HG03045 (cell line): ENCODE results near the gene KLHL40.

Source experiments
- ATAC-seq: cut with Tn5 transposase; IDR thresholded peaks from one replicate; pipeline ENCODE4 v1.9.1; 2021; ENCODE audit warnings: mild to moderate bottlenecking, moderate library complexity; ENCODE audit not compliant: unreplicated experiment

KLHL40 gene

GRCh38 chr3:42688016-42688415 lies 2.7 kb downstream of the KLHL40 start:
- no peak for ATAC-seq

- ATAC-seq, result no peak
Measured at GRCh38 chr3:42688487-42689420, 3.4 kb downstream of the KLHL40 start.

GRCh38 chr3:42689421-42690014 lies 4.2 kb downstream of the KLHL40 start:
- ATAC-seq, result no peak

GRCh38 chr3:42690191-42690590 lies 4.9 kb downstream of the KLHL40 start:
- no peak for ATAC-seq

- ATAC-seq, result no peak
Measured at GRCh38 chr3:42690766-42691680, 5.7 kb downstream of the KLHL40 start.

- ATAC-seq, result no peak
Measured at GRCh38 chr3:42691816-42692666, 6.7 kb downstream of the KLHL40 start.

- ATAC-seq, result no peak
Measured at GRCh38 chr3:42692667-42693529, 7.6 kb downstream of the KLHL40 start.

- no peak for ATAC-seq
Measured at GRCh38 chr3:42693530-42693930, 8.2 kb downstream of the KLHL40 start.

- ATAC-seq, result no peak
Measured at GRCh38 chr3:42694366-42694765, 9.0 kb downstream of the KLHL40 start.

GRCh38 chr3:42696356-42697288 lies 11.3 kb downstream of the KLHL40 start:
- no peak for ATAC-seq

GRCh38 chr3:42697289-42698051 lies 12.1 kb downstream of the KLHL40 start:
- no peak for ATAC-seq

- ATAC-seq, result no peak
Measured at GRCh38 chr3:42698216-42698910, 13.0 kb downstream of the KLHL40 start.

- ATAC-seq, result no peak
Measured at GRCh38 chr3:42698911-42699230, 13.5 kb downstream of the KLHL40 start.

GRCh38 chr3:42699511-42699971 lies 14.2 kb downstream of the KLHL40 start:
- no peak for ATAC-seq

GRCh38 chr3:42700366-42701288 lies 15.3 kb downstream of the KLHL40 start:
- no peak for ATAC-seq
